NCI-H2081 (cell line): ENCODE results near the gene TMEM38A.
"Not testable (repeated sequence)": the region's sequence is repeated elsewhere in the genome, so short reads cannot be mapped to it uniquely, and the experiment has no call there.

Experiments
- DNase-seq, 2 experiments: peaks; one replicate each; lab custom pipeline; 2025; lab: John Stamatoyannopoulos, UW

Gene TMEM38A

DNA sequence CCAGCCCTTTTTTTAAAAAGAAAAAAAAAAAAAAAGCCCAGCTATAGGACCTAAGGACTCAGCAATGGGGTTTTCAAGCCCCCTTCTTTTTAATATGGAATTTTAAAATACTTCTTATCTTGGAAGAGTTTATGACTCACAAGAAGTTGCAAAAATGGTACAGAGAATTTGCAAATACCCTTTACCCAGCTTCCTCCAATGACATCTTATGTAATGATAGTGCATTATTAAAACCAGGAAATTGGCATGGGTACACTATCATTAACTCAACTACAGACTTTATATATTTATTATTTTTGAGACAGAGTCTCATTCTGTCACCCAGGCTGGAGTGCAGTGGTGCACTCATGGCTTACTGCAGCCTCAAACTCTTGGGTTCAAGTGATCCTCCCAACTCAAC, 16.1 kb downstream of the TMEM38A start:
- DNase-seq = no peak

DNA sequence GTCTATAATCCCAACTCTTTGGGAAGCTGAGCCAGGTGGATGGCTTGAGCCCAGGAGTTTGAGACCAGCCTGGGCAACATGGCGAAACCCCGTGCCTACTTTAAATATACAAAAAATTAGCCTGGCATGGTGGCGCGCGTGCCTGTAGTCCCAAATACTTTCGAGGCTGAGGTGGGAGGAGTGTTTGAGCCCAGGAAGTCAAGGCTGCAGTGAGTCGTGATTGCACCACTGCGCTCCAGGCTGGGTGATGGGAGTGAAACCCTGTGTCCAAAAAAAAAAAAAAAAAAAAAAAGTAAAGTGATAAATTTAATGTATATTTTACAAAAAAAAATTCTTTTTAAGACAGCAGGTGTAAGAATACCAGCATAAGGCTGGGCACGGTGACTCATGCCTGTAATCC, 17.6 kb downstream of the TMEM38A start:
- DNase-seq = no peak

DNA sequence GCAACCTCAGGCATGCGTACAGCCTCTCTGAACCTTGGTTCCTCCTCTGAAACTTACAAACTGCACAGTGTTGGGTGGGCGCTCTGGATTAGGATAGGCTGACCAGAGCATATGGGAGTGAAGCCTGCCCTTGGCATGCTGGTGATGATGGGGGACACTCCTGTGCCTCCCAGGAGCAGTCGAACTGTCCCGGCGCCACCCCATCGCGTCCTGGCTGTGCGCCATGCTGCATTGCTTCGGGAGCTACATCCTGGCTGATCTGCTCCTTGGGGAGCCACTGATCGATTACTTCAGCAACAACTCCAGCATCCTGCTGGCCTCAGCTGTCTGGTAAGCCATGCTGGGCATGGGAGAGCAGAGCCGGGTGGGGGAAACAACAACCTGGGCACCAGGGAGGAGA, 18.9 kb downstream of the TMEM38A start:
- no peak for DNase-seq

DNA sequence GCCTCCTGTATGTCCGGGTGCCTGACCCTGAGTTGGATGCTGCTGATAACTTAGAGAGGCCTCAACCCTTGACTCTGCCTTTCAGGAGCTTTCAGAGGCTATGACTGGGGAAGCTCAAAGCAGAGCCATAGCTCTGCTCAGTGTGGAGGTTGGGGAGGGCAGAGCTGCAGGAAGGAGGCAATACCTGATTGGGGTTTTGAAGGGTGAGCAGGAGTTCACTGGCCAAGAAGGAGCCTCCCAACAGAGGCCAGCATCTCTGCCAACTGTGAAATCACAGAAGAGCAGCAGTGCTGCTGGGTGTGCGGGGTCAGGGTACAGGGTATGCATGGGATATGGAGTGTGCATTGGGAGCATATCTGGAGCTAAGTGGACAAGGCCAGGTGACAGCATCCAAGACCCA, 21.6 kb downstream of the TMEM38A start:
- DNase-seq = no peak

DNA sequence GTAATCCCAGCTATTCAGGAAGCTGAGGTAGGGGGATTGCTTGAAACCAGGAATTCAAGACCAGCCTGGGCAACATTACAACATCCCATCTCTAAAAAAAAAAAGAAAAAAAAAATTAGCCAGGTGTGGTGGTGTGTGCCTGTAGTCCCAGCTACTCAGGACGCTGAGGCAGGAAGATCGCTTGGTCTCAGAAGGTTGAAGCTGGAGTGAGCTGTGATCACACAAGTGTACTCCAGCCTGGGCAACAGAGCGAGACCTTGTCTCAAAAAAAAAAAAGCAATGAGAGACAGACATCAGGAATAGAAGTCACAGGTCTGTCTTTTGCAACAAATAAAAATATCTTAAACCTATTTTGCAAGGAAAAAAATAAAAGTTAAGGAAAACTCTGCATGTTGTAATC, 23.3 kb downstream of the TMEM38A start:
- no peak for DNase-seq

DNA sequence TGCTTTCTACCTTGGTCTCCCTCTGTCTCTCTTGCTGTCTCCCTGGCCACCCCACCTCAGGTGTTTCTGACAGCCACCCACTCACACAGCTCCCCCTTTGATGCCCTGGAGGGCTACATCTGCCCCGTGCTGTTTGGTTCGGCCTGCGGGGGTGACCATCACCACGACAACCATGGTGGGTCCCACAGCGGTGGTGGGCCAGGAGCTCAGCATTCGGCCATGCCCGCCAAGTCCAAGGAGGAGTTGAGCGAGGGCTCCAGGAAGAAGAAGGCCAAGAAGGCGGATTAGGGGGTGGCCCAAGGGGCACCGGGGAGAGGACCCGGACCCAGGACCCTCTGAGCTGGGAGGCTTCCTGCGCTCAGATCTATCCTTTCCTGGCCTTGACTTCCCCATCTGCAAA, 27.1 kb downstream of the TMEM38A start:
- no peak for DNase-seq

DNA sequence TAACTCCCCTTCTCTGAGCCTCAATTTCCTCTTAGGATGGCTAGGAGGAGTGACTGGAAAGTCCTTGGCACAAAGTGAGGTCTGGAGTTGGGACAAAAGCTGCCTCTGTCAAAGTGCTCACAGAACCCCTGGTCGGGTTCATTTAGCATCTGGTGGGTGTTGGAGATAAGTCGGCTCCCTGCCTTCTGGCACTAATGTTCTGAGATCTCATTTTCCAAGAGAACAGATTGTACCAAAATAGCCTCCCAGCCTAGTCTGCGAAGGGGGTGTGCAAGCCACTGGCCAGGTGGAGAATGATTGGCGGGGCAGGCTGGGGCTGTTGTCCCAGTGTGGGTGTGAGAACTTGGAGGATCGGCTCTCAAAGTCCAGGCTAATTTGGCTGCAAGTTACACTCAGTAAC, 38.0 kb downstream of the TMEM38A start:
- no peak for DNase-seq

DNA sequence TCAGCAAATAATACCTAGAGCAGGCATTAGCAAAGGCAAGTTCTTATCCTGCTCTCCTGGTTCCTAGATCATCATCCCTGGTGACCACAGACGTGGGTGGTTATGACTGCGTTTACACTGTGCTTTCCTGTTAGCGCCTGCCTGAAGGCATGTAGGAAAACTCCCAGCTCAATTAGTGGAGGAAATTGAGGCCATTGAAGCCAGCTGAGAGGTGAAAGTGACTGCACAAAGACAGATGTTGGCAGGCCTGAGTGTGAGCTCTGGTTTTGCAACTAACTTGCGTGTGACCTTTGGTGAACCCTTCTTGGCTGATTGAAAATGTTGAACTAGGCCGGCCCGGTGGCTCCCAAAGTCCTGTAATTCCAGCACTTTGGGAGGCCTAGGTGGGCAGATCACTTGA, 41.2 kb downstream of the TMEM38A start:
- no peak for DNase-seq

DNA sequence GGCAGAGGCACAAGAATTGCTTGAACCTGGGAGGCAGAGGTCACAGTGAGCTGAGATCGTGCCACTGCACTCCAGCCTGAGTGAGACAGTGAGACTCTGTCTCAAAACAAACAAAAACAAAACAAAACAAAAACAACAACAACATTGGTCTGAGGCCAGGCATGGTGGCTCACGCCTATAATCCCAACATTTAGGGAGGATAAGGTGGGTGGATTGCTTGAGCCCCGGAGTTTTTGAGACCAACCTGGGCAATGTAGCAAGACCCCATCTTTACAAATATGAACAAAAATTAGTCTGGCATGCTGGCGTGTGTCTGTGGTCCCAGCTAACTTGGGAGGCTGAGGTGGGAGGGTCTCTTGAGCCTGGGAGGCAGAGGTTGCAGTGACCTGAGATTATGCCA, 42.7 kb downstream of the TMEM38A start:
- DNase-seq = no peak

DNA sequence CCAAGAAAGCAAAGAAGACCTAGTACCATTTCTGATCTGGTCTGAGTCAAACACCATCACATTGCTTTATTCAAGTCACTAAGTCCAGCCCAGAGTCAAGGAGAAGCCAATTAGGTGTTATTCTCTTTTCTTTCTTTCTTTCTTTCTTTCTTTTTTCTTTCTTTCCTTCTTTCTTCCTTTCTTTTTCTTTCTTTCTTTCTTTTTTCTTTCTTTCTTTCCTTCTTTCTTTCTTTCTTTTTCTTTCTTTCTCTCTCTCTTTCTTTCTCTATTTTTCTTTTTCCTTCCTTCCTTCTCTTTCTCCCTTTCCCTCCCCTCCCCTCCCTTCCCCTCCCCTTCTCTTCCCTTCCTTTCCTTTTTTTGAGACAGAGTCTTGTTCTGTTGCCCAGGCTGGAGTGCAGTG, 49.9 kb downstream of the TMEM38A start:
- DNase-seq = not testable (repeated sequence)

DNA sequence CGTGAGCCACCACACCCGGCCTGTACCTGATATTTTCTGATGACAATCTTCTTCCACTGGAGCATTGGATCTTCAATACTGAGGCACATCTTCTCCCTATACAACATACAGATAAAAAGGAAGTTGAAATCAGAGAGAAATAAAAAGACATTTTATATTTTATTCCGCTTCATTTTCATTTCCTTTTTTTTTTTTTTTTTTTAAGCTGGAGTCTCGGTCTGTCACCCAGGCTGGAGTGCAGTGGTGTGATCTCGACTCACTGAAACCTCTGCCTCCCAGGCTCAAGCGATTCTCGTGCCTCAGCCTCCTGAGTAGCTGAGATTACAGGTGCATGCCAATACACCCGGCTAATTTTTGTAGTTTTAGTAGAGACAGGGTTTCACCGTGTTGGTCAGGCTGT, 51.4 kb downstream of the TMEM38A start:
- DNase-seq = not testable (repeated sequence)

DNA sequence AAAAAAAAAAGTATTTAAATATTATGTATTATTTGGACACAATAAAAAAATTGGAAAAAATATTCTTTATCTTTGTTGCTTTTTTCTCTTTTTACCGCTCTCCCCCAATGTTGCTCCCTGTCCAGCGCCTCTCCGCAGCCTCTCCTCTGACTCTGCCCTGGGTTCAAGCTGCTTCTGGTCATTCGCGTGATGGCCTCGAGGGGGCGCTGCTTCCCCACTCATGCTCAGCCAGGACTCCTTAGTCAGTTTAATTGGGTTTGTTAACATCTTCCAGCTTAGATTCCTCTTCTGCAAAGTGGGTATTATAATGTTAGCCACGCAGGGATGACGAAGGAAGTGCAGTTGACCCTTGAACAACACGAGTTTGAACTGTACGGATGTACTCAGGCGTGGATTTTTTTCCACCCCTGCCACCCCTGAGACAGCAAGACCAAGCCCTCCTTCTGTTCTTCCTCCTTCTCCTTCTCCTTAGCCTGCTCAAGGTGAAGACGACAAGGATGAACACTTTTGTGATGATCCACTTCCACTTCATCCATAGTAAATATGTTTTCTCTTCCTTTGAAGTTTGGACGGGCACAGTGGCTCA, 53.9 kb downstream of the TMEM38A start:
- peak; percentile 39 to 62 for DNase-seq

DNA sequence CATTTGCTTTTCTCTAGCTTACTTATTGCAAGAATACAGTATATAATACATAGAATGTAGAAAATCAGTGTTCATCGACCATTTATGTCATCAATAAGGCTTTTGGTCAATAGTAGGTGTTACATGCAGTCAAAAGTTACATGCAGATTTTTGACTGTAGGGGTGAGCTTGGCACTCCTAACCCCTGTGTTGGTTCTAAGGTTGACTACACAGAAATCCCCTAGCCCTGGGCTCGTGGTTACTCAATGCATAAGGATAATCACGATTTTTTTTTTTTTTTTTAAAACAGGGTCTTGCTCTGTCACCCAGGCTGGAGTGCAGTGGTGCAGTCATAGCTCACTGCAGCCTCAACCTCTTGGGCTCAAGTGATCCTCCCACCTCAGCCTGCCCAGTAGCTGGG, 54.7 kb downstream of the TMEM38A start:
- no peak for DNase-seq

DNA sequence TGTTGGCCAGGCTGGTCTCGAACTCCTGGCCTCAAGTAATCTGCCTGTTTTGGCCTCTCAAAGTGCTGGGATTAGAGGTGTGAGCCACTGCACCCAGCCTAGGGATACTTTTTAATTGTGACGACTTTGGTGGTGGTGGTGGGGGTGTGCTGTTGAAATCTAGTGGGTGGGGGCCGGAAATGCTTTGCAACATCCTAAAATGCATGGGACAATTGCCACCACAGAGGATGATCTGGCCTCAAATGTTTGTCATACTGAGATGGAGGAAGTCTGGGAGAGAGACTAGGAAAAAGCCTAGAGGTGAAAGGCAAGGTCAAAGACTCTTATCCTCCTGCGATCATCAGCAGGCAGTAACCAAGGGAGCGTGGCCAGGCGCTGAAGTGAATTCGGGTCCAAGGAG, 60.1 kb downstream of the TMEM38A start:
- no peak for DNase-seq

DNA sequence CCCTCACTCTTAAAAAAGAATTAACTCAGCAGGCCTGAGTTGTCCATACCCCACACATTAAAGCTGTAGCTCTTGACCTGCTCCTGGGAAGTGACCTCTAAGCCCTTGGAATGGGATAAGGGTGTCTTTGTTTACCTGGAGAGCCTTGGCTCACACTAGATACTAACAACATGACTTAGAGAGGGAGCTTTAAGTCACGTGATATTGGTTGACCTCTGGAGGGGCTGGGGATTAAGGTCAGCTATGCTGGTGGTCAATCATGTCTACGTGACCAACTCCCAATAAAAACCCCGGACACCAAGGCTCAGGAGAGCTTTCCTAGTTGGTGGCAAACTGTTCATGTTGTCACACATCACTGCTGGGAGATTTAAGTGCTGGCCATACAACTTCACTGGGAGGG, 61.7 kb downstream of the TMEM38A start:
- no peak for DNase-seq

DNA sequence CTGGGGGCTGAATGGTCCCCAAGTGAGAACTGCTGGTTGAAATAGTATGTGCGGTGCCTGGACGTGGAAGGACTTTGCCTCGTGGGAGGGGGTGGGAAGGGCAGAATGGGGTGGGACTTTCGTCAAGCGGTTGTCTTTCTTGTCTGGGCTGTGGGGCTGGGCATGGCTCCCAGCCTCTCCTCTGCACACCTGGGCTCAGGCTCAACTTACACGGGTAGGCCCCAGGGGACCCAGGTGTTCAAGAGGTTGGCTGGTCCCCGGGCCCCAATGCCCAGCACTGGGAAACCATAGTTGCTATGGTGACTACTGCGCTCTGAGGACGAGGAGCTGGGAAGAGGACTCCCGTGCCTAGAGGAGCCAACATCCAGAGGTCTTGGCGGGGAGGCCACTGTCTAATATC, 66.0 kb downstream of the TMEM38A start:
- DNase-seq = peak in 1 of 2 experiments; percentile 2

DNA sequence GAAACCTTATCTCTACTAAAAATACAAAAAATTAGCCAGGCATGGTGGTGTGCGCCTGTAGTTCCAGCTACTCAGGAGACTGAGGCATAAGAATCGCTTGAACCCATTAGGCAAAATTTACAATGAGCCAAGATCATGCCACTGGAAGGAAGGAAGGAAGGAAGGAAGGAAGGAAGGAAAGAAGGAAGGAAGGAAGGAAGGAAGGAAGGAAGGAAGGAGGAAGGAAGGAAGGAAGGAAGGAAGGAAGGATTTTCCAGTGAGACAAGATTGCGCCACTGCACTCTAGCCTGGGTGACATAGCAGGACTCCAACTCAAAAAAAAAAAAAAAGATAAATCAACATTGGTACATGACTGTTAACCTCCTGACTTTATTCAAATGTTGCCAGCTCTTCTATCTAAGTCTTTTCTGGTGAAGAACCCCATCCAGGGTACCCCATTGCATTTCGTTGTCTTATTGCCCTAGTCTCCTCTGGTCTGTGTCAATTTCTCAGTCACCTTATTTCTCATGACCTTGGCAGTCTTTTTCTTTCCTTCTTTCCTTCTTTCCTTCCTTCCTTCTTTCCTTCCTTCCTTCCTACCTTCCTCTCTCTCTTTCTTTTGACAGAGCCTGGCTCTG, 74.8 kb downstream of the TMEM38A start:
- DNase-seq = not testable (repeated sequence)

DNA sequence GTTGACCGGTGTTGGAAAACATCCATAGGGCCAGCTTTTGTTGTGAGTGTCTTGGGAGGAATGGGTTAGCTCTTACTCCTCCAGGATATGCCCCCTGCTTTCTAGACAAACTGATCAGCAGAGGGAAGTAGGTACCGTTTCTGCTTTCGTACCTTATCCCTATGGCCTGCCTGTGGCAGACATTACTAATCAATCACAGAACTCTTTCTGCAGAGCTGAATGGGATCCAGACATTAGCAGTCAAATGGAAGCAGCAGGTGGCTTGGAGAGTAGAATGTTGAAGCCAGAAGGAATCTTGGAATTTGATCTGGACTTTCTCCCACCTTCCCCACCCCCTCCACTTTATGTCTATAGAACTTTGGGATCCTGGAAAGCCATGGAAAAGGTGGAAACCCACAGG, 75.8 kb downstream of the TMEM38A start:
- peak in 1 of 2 experiments; percentile 22 for DNase-seq

DNA sequence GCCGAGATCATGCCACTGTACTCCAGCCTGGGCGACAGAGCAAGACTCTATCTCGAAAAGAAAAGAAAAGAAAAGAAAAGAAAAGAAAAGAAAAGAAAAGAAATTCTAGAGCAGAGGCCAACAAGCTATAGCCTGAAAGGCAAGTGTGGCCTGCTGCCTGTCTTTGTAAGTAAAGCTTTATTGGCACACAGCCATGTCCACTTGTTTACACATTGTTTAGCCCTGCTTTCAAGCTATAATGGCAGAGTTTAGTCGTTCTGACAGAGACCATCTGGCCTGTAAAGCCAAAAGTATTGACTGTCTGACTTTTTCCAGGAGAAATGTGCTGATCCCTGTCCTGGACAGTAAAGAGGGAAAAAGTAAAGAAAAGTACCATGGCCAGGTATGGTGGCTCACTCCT, 77.0 kb downstream of the TMEM38A start:
- DNase-seq = peak; percentile 34 to 69

DNA sequence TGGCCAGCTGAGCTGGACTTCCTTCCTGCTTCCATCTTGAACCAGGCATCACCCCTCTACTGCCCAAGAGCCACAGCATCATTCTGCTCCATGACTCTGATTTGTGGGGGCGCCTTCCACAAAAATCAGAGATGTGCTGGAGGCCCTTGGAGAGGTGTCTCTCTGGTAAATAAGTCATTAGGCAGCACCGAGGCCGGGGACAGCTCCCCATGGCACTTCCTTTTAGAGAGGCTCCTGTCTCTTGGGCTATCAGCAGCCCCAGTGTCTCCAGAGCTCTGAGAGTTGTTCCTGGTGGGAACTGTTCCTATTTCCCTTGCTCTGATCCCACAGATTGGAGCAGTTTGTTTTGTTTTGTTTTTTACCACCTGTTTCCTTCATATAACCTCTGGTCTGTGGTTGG, 78.6 kb downstream of the TMEM38A start:
- DNase-seq = no peak
